Smooth muscle cell (in vitro differentiated cells): Measurements from ENCODE around the gene LCMT1. TPM values are rescaled to one million over a fixed set of nuclear protein-coding genes. Genes with fewer than 3 reads are reported as not detected.
"Not testable (repeated sequence)": the region's sequence is repeated elsewhere in the genome, so short reads cannot be mapped to it uniquely, and the experiment has no call there.

ENCODE experiments used
- DNase-seq: peaks from one replicate; lab custom pipeline; 2025; ENCODE audit not compliant: unreplicated experiment; lab: John Stamatoyannopoulos, UW
- H2AFZ ChIP-seq: fragments of 200-600 bp; sonication (generic); 2 replicates; pipeline ENCODE4 v1.6.0; 2016; ENCODE audit warnings: antibody characterized with exemption, low read depth, mild to moderate bottlenecking
- H3F3A ChIP-seq: fragments of 200-600 bp; sonication (generic); 2 replicates; pipeline ENCODE4 v1.6.0; 2017; ENCODE audit warnings: antibody characterized with exemption, low read depth
- H3K27ac ChIP-seq: fragments of 200-600 bp; sonication (generic); 2 replicates; pipeline ENCODE4 v1.5.1; 2016; ENCODE audit warnings: low read depth, mild to moderate bottlenecking
- H3K27me3 ChIP-seq: fragments of 200-600 bp; sonication (generic); 2 replicates; pipeline ENCODE4 v1.6.1; 2016; ENCODE audit warnings: low read depth, mild to moderate bottlenecking
- H3K36me3 ChIP-seq: fragments of 200-600 bp; sonication (generic); 2 replicates; pipeline ENCODE4 v1.5.1; 2016; ENCODE audit warnings: low read depth
- H3K4me1 ChIP-seq: fragments of 200-600 bp; sonication (generic); 2 replicates; pipeline ENCODE4 v1.5.1; 2016; ENCODE audit warnings: low read depth
- H3K4me2 ChIP-seq: fragments of 200-600 bp; sonication (generic); 2 replicates; pipeline ENCODE4 v1.6.0; 2016; ENCODE audit warnings: mild to moderate bottlenecking
- H3K4me3 ChIP-seq: fragments of 200-600 bp; sonication (generic); 2 replicates; pipeline ENCODE4 v1.5.1; 2016; ENCODE audit warnings: mild to moderate bottlenecking
- H3K79me2 ChIP-seq: fragments of 200-600 bp; sonication (generic); 2 replicates; pipeline ENCODE4 v1.6.0; 2016; ENCODE audit warnings: low read depth, mild to moderate bottlenecking
- H3K9ac ChIP-seq: fragments of 200-600 bp; sonication (generic); 2 replicates; pipeline ENCODE4 v1.6.0; 2016; ENCODE audit warnings: low read depth
- H3K9me3 ChIP-seq: fragments of 200-600 bp; sonication (generic); replicated peaks from 2 replicates; pipeline ENCODE4 v1.5.1; 2016; ENCODE audit warnings: low read depth
- H4K20me1 ChIP-seq: fragments of 200-600 bp; sonication (generic); 2 replicates; pipeline ENCODE4 v1.6.0; 2016; ENCODE audit warnings: low read depth
- CTCF ChIP-seq: fragments of 200-600 bp; sonication (generic); IDR thresholded peaks from 2 replicates; pipeline ENCODE4 v1.5.1; 2017; ENCODE audit warnings: borderline replicate concordance, mild to moderate bottlenecking, antibody characterized with exemption; ENCODE audit not compliant: insufficient read depth, poor library complexity, severe bottlenecking
- WGBS: methylation state at CpG from one replicate; pipeline ENCODE4 v1.1.7; 2016; ENCODE audit warnings: low lambda C conversion rate; 5-methylcytosine and 5-hydroxymethylcytosine counted together
- polyA plus RNA-seq: library from polyadenylated mRNA; unstranded; fragments of >200 nt; fragmentation: Nextera tagmentation; extraction: Ambion mirVana; gene quantifications from 2 replicates; pipeline ENCODE4 v1.2.1, GENCODE V29; 2016
- total RNA-seq: library from RNA; depleted of rRNA; stranded (reverse); fragments of >200 nt; gene quantifications from 2 replicates; pipeline ENCODE4 v1.2.3, GENCODE V29; 2014

Gene LCMT1
- total and polyA plus RNA-seq, 2 experiments from 2014 or later = 52.5 to 57.6 TPM

DNA sequence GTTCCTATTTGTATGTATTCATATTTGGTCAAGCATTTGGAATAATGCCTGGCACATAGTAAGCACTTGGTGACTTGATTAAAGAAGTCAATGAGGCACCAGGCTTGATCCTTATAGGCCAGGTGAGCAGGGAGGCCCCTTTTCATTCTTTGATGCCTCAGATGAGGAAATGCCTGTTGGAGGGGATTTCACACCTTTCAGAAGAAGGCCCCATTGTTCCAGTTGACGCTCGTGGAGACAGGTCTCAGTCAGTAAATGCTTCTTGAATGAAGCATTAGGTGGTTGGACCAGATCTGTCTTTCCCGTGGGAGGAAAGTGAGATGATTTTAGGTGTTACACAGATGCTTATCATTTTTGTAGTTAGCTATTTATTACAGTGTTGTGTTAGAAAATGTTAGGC, 13.0 kb downstream of the LCMT1 start:
- Histone ChIP-seq H3K27me3 (no peaks in the 10 kb centered on the region), H4K20me1 (peaks cover 90% of the 10 kb centered on the region)
- no peak for TF ChIP-seq CTCF

GRCh38 chr16:25126086-25126666, 14.6 kb downstream of the LCMT1 start:
- Histone ChIP-seq H4K20me1 (peaks cover 88% of the 10 kb centered on the region), H3K79me2 (peaks cover 19% of the 10 kb centered on the region)
- 84% methylated on average over 13 of the region's 13 CpGs for WGBS
- H2AFZ ChIP-seq, H3K4me2 ChIP-seq, H3K4me3 ChIP-seq, H3K27me3 ChIP-seq, H3K27ac ChIP-seq, H3K9ac ChIP-seq, H3K4me1 ChIP-seq, H3K9me3 ChIP-seq, H3K36me3 ChIP-seq, DNase-seq, H3F3A ChIP-seq: not testable (repeated sequence)

More for the DNA sequence above, 13.0 kb downstream of the LCMT1 start:
- H3K27ac ChIP-seq = peak overlapping the region; percentile 45
- H3K4me1 ChIP-seq = no peaks in the 10 kb centered on the region
- WGBS = 57% methylated on average over 3 of the region's 3 CpGs
- H3K9me3 ChIP-seq = no peaks in the 10 kb centered on the region
- H3K79me2 ChIP-seq = peaks cover 21% of the 10 kb centered on the region
- DNase-seq = no peak
- H3K4me3 ChIP-seq = no peak overlapping the region
- H2AFZ ChIP-seq = no peak overlapping the region
- H3F3A ChIP-seq = no peaks in the 10 kb centered on the region
- H3K36me3 ChIP-seq = no peaks in the 10 kb centered on the region
- peak overlapping the region; percentile 22 for H3K9ac ChIP-seq
- no peak overlapping the region for H3K4me2 ChIP-seq

- Histone ChIP-seq H3K9me3 (no peaks in the 10 kb centered on the region), H4K20me1 (peaks cover 81% of the 10 kb centered on the region), H3K4me2 (no peak overlapping the region), H3K27ac (no peak overlapping the region), H3K4me3 (no peak overlapping the region), H2AFZ (no peak overlapping the region), H3F3A (no peaks in the 10 kb centered on the region), H3K36me3 (no peaks in the 10 kb centered on the region), H3K9ac (no peak overlapping the region), H3K27me3 (no peaks in the 10 kb centered on the region), H3K4me1 (no peaks in the 10 kb centered on the region), H3K79me2 (peaks cover 14% of the 10 kb centered on the region)
- no peak for DNase-seq
- TF ChIP-seq CTCF = peak; percentile 32
- 55% methylated on average over 4 of the region's 4 CpGs for WGBS
These were observed 15.3 kb downstream of the LCMT1 start for GRCh38 chr16:25126820-25127232.

GRCh38 chr16:25132751-25133150, 21.2 kb downstream of the LCMT1 start:
- H4K20me1 ChIP-seq = peaks cover 45% of the 10 kb centered on the region
- not testable (repeated sequence) for H3K79me2 ChIP-seq, H3F3A ChIP-seq, H3K4me1 ChIP-seq, H3K27ac ChIP-seq, H3K4me3 ChIP-seq, DNase-seq, H3K9me3 ChIP-seq, H2AFZ ChIP-seq, H3K4me2 ChIP-seq, H3K9ac ChIP-seq, H3K27me3 ChIP-seq, H3K36me3 ChIP-seq
- 97% methylated on average over 5 of the region's 5 CpGs for WGBS
